ENCODE data around the gene C6orf52.

- TF ChIP-seq POLR2A (IDR thresholded peaks at IDR 0.05; ENCODE audit: borderline replicate concordance, extremely low read depth, insufficient read depth, insufficient read length) (no peak), ATF3 (IDR thresholded peaks at IDR 0.05) (no peak), EZH2phosphoT487 (IDR thresholded peaks at IDR 0.05; ENCODE audit: borderline replicate concordance) (no peak)
Observed at GRCh38 chr6:10733863-10734262, 39.4 kb upstream of the C6orf52 start.

Measured in HCT116 (cell line).